22Rv1 (cell line): ENCODE data around the gene AGA.

Experiments
- ZFX ChIP-seq: fragments of 450-650 bp; IDR thresholded peaks from 2 replicates; pipeline ENCODE4 v1.6.1; 2017; ENCODE audit warnings: antibody characterized with exemption, borderline replicate concordance
- TF ChIP-seq, protein P1 (sequence below): fragments of 450-650 bp; IDR thresholded peaks from 2 replicates; pipeline ENCODE4 v1.5.1; 2017; ENCODE audit warnings: mild to moderate bottlenecking

DNA sequence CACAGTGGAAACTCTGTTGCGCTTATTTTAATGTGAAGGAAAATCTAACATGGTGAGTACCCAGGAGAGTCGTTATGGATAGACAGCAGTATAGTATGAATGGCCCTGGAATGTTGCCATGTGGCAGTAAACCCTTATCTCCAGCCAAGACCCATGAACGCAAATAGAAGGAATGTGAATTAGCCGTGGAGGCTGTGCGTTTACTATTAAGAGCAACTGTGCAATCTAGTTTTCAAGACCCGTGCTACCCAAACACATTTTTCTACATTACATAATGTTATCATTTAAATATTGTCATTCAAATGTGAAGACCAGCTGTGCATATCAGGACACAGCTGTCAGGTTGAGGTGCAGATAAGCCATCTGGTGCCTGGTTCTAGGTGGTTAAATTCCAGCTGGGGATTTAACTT lies 13.3 kb upstream of the AGA start:
- TF ChIP-seq, protein P1, sequence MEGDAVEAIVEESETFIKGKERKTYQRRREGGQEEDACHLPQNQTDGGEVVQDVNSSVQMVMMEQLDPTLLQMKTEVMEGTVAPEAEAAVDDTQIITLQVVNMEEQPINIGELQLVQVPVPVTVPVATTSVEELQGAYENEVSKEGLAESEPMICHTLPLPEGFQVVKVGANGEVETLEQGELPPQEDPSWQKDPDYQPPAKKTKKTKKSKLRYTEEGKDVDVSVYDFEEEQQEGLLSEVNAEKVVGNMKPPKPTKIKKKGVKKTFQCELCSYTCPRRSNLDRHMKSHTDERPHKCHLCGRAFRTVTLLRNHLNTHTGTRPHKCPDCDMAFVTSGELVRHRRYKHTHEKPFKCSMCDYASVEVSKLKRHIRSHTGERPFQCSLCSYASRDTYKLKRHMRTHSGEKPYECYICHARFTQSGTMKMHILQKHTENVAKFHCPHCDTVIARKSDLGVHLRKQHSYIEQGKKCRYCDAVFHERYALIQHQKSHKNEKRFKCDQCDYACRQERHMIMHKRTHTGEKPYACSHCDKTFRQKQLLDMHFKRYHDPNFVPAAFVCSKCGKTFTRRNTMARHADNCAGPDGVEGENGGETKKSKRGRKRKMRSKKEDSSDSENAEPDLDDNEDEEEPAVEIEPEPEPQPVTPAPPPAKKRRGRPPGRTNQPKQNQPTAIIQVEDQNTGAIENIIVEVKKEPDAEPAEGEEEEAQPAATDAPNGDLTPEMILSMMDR = no peak
- no peak for TF ChIP-seq ZFX
